Keratinocyte (primary cell): ENCODE results near the gene TNRC18.

Source experiments
- EZH2 ChIP-seq: IDR thresholded peaks from one replicate; pipeline ENCODE4 v1.6.1; 2012; ENCODE audit warnings: inconsistent platforms, mild to moderate bottlenecking, low read length, moderate library complexity
- TF ChIP-seq, protein P1 (sequence below), 3 experiments: IDR thresholded peaks in 1 of 3; conservative IDR thresholded peaks in 1 of 3; optimal IDR thresholded peaks in 1 of 3; 2 replicates in 2 of 3; 3 replicates in 1 of 3; pipeline versions ENCODE3 to v1.5.1; 2011; ENCODE audit warnings: low read length in 3 of 3, mild to moderate bottlenecking in 3 of 3, moderate library complexity in 2 of 3, control low read depth in 1 of 3, inconsistent platforms in 1 of 3; ENCODE audit not compliant: insufficient read depth in 2 of 3; ENCODE audit errors: extremely low read depth in 1 of 3

DNA sequence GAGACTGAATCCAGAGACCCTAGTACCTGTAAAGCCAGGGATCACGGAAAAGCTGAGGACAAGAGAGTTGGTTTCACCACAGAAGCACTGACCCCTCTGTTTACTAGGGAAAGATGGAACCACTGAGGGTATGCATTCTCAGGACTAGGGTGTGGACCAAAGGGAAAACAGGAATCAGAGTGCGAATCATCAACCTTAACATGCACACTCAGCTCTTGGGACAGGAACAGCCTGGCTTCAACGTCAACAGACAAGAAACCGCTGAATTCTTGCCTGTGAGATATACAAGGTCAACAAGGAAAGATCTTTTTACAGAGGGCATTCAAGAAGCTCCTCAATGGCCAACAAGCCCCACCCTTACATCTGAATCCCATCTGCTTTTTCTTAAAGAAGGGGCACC lies 14.9 kb downstream of the TNRC18 start:
- TF ChIP-seq, protein P1, sequence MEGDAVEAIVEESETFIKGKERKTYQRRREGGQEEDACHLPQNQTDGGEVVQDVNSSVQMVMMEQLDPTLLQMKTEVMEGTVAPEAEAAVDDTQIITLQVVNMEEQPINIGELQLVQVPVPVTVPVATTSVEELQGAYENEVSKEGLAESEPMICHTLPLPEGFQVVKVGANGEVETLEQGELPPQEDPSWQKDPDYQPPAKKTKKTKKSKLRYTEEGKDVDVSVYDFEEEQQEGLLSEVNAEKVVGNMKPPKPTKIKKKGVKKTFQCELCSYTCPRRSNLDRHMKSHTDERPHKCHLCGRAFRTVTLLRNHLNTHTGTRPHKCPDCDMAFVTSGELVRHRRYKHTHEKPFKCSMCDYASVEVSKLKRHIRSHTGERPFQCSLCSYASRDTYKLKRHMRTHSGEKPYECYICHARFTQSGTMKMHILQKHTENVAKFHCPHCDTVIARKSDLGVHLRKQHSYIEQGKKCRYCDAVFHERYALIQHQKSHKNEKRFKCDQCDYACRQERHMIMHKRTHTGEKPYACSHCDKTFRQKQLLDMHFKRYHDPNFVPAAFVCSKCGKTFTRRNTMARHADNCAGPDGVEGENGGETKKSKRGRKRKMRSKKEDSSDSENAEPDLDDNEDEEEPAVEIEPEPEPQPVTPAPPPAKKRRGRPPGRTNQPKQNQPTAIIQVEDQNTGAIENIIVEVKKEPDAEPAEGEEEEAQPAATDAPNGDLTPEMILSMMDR (optimal IDR thresholded peaks at IDR 0.05 in 1 of 3, IDR thresholded peaks at IDR 0.05 in 1 of 3, conservative IDR thresholded peaks at IDR 0.05 in 1 of 3; ENCODE audit: extremely low read depth in 1 of 3, insufficient read depth in 2 of 3, low read length in 3 of 3): no peak
- no peak for TF ChIP-seq EZH2
